HT1080 (cell line): Measurements from ENCODE around the gene OLIG3. TPM values are rescaled to one million over a fixed set of nuclear protein-coding genes. Genes with fewer than 3 reads are reported as not detected.

ENCODE experiments used
- DNase-seq: peaks from one replicate; pipeline ENCODE4 v3.0.0-alpha.2; 2015; ENCODE audit warnings: low read depth
- total RNA-seq: library from RNA; depleted of rRNA; stranded (reverse); fragments of >200 nt; shearing (Covaris generic); gene quantifications from 2 replicates; pipeline ENCODE4 v1.2.3, GENCODE V29; 2014

Gene OLIG3
- total RNA-seq, 1 experiment from 2014 or later = not detected

GRCh38 chr6:137496368-137496767, 2.2 kb upstream of the OLIG3 start:
- DNase-seq = no peak

- no peak for DNase-seq
Measured at GRCh38 chr6:137495703-137496336, 1.6 kb upstream of the OLIG3 start.

DNA sequence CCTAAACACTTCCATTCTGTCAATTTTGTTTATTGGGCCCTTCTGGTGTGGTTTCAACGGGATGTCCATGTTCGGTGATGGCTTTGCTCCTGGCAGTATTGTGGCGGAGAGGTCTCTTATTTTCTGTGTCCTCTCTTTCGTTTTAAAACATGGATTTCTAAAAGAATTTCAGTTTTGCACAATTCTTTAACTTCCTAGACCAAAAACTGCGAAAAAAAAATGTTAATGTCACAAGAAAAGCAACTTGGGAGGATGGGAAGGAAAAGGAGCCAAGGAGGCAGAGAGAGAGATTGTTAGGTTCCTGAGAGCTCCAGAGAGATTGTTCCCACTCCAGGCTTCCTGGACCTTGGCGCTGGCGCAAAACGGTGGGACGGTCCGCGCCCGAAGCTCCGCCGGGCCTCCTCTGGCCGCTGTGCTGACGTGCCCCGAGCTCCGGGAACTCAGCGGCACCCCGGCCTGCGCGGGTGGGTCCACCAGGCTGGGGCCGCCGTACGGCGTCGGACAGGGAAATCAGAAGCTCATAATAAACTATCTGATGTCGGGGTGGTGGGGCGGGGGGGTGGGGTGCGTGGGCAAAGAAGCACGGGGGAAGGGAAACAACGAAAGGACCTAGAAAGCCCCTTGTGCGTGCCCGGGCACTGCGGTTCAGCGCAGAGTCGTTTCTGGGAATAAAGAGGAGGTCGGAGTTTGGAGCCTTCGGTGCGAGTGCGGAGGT, 951 bp upstream of the OLIG3 start:
- DNase-seq = no peak

DNA sequence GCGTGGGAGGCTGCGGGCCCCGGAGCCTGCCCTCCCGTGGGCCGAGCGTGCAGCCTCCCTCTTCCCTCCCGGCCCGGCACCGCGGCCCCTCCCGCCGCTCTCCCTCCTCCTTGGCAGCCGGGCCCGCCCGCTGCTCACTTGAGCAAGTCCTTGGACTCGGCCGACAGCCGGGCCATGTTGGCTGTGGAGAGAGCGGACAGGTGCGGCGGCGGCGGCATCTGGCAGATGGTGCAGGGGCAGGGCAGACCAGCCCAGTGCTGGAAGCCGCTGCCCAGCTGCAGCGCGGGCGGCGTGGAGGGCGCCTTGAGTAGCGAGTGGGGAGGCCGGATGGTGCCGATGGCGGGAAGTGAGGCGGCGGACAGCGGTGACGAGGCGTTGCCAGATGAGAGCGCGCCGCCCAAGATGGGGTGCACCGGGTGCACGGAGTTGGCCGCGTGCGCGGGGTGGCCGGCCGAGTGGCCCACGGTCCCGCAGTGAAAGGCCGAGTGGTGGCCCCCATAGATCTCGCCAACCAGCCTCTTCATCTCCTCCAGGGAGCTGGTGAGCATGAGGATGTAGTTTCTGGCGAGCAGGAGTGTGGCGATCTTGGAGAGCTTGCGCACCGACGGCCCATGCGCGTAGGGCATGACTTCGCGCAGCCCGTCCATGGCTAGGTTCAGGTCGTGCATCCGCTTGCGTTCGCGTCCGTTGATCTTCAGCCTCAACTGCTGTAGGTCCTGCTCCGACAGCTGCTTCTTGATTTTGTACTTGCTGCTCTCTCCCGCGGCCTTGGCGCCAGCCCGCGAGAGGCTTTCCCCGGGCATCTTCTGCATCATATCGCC, 766 bp downstream of the OLIG3 start:
- DNase-seq = no peak

DNA sequence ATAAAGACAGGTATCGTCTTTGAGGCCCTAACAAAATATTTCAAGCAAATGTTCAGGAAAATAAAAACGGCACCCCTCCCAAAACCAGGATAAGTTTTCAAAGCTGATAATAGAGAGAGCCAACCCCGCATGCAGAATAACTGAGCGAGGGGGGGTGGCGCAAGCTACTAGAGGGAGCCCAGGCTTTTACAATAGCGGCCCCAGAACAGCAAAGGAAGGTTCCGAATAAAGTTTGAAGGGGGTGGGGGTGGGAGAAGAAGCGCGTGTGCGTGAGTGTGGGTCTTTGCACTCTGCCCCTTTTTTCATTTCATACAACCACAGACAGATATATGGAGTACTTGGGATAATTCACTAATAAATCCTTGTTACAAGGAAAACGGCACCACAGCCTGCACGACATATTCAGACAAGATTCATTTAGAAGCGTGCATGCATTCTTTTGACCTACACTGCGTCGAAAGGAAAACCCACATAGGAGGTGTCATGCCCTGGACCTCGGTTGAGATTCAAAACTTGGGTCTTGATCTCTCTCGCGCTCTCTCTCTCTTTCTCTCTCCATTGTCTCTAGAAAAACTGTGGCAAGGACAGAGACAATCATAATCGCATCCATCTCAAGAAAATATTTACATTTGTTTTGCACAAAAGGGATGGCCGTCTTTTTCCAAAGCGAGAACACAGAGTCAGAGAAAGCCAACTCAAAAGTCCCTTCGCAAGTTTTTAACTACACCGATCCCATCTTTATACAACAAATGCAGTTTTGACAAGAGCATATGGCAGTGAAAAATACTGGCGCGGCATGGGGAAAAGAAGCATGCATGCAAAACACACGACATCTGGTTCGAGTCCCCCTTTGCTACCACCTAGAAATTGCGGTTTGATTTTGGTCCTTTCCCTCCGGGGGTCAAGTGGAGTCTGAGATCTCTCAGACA, 1.6 kb downstream of the OLIG3 start:
- no peak for DNase-seq

- no peak for DNase-seq
Measured at GRCh38 chr6:137491478-137491877, 2.7 kb downstream of the OLIG3 start.

DNA sequence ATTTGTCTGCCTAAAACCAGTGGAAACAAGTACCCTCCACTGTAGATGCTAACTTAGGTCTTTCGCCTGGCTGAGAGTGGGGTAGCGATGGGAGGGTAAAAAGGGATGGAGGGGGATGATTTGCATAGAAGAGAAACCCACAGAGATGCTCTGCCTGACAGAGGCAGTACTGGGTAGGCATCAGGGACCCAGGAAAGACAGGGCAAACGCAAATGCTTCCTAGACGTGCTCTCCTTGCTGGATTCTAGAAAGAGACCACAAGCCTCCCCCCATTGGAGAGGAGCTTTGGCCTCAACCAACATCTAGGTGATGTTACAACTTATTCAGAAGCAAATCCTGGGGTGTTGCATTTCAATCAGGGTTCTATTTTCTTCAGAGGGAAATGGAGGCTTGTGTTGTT, 3.2 kb downstream of the OLIG3 start:
- DNase-seq = no peak

DNA sequence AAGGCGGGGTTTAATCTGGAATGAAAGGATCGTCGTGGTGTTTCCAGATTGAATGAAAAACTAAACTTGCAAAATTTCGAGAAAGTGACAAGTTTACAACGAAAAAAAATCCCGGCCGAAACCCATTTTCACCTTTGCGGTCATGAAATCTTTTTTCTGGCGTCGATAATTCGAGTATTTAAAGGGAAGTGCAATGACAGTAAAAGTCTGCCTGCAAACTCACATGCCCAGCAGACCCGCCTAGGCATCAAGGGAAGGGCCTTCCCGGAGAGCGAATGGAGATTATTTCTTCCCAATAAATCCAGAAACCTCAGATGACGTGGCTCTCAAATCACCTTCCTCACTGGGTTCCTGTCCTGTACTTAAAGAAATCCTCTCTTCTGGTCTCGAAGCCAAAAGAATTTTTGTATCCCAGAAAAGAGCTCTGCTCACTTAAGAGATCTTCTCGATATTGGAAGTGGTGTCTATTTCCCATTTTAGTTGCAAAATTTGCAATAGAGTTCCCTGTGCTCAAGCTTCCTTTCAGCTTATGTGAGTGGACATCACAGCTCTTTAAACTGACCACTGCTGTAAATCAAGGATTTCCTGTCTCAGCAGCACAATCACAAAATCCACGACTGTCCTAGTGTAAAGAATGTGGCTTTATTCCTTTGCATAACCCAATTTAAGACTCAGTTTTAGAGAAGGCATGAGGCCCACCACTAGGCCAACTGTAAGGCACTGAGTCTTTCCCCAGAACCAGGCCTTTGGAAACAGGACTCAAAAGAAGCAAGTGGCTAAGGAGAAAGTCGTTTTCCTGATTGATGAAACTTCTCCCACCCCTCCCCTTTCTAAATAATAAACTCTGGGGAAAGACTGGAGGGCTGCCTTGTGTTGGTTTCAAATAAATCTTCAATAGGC, 3.9 kb downstream of the OLIG3 start:
- no peak for DNase-seq

DNA sequence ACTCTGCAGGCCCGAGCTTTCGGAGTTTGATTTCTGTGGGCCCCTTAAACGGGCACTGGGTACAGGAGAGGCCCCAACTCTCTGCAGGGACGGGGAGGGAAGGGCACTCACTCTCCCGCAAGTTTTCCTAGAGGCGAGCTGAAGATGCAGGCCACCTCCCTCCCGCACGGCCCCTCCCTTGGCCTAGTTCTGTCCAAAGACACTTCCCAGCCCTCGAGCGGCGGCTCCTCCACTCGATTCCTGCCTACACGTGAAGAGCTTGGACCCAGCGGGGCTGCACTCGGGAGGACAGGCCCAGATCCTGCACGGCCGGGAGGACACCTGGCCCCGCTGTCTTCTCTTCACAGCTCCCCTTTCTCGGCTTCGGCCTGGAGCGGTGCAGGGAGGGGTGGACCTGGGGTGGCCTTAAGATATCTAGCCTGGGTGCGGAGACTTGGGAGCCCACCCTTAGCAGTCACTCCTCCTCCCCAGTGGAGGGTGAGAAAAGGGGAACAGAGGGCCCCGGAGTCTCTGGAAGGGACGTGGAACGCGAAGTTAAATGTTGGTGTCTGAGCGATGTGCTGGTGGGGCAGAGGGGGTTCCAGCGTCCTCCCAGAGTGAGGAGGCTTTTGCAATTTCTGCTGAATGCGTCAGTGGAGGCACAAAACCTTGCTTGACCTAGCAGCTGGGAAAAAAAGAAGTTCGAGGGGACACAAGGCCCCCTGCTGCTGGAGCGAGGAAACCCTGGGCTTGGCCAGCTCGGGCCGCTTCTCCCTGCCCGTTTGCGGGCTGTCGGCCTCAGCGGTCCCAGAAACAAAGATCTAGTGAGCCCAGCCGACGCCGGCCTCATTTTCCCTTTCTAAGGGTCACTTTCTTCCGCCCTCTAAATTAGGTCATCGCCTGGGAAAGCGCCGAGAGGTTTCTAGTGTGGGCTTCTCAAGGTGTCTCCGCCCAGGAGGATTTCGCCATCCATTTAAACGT, 4.9 kb downstream of the OLIG3 start:
- no peak for DNase-seq

GRCh38 chr6:137488150-137489045, 5.8 kb downstream of the OLIG3 start:
- no peak for DNase-seq

DNA sequence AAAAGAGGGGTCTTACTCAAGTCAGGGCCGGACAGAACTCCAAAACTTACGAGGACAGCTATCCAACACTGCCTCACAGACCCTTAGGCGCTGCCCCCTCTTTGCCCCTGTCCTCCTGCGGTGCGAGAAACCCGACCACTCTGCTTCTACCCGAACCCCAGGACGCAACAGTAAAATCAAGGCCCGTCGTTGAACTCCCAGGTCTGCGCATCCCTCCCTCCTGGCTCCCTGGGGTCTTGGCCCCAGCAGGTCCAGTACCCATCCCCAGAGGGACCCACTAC, 6.4 kb downstream of the OLIG3 start:
- no peak for DNase-seq

DNA sequence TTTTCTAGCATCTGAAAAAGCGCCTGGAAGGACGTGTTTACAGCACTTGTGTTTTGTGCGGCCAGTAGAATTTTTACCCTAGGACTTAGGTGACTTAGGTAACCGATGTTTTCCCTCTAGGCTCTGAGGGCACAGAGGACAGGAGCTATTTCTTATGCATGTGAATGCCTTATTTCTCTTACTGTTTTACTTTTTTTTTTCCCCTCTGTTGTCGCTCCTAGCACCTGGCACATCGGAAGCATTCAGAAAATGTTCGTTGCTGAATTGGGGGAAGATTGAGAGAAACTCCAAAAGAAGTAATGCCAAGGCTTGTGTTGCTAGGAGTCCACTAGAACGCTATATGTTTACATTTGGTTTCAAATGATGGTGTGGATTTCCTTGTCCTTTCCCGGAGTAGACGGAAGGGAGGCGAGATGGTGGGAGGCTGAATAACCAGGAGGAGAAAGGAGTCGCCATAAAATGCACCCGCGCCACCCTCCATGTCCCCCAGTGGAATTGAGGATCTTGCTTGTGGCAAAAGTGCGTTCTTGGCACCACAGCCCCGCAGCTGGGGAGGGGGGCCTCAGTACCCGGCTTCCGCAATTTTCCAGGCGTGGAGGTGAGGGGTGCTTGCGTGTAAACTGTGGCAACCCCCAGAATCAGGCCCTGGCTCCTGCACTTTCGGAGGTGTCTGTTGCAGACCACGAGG, 6.9 kb downstream of the OLIG3 start:
- DNase-seq = no peak

- DNase-seq = no peak
Measured at GRCh38 chr6:137486416-137486815, 7.8 kb downstream of the OLIG3 start.

- DNase-seq = no peak
Measured at GRCh38 chr6:137480431-137480830, 13.8 kb downstream of the OLIG3 start.

DNA sequence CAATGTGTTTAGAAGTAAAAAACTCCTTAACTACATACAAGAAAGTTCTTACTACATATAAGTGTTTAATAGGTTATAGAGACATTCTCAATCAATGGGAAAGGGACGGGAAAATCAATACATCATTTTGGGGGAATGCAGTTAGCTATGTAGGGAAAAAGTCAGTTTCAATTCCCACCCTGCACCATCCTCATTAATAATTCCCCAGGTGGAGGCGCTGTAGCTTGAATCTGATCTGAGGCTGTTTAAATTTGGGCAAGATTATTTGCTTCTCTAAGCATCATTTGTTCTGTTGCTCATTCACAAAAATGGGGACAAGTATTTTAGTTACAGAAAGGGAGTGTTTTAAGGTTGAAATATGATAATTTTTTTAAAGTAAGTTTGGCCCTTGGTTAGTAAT, 19.1 kb downstream of the OLIG3 start:
- no peak for DNase-seq

- no peak for DNase-seq
Measured at GRCh38 chr6:137473598-137473997, 20.6 kb downstream of the OLIG3 start.

DNA sequence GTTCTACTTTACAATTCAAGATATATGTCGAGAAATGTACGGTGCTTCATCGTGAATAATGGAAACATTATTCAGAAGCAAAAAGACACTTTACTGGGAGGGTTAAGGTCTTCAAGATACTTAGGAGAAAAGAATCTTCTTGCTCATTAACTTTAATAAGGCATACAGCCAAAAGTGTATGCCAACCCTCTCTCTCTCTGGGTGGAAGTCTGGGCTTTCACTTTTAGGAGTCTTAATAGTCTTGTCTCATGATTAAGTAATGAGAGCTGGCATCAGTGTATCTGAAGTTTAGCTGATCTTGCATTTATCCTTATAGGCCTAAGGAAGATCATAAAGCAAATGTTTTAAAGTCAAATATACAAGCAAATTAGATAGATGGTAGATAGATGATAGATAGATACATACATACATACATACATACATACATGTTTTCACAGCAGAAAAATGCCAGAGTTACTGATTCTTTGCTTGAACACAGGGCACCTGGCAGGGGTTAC, 21.5 kb downstream of the OLIG3 start:
- DNase-seq = no peak
